ENCODE results near the gene ATL3.

- no peak for TF ChIP-seq CTCF (IDR thresholded peaks at IDR 0.05)
- no peak for TF ChIP-seq POLR2A (IDR thresholded peaks at IDR 0.05)
These were observed 62.5 kb downstream of the ATL3 start for GRCh38 chr11:63608353-63609345.
